Ascending aorta (tissue), 2 donors: ENCODE measurements around the gene BRPF1. TPM values are rescaled to one million over a fixed set of nuclear protein-coding genes. Genes with fewer than 3 reads are reported as not detected.

Experiments used
- DNase-seq, 2 donors: peaks; one replicate each; pipeline ENCODE4 v3.0.0-alpha.2; 2019; ENCODE audit warnings: low spot score in 2 of 2
- H3K27ac ChIP-seq, 2 donors: fragments of 200-600 bp; sonication (generic); one replicate each; pipeline ENCODE4 v1.5.1; 2016 to 2017; ENCODE audit warnings: mild to moderate bottlenecking in 1 of 2
- H3K27me3 ChIP-seq: fragments of 200-600 bp; sonication (generic); one replicate; pipeline ENCODE4 v1.5.1; 2017
- H3K36me3 ChIP-seq, 2 donors: fragments of 200-600 bp; sonication (generic); one replicate each; pipeline ENCODE4 v1.5.1; 2016
- H3K4me1 ChIP-seq, 2 donors: fragments of 200-600 bp; sonication (generic); one replicate each; pipeline ENCODE4 v1.5.1; 2016 to 2017; ENCODE audit warnings: mild to moderate bottlenecking in 1 of 2
- H3K4me3 ChIP-seq, 2 donors: fragments of 200-600 bp; sonication (generic); one replicate each; pipeline ENCODE4 v1.5.1; 2016 to 2017; ENCODE audit warnings: mild to moderate bottlenecking in 1 of 2
- H3K9me3 ChIP-seq, 2 donors: fragments of 200-600 bp; sonication (generic); one replicate each; pipeline ENCODE4 v1.5.1; 2016
- CTCF ChIP-seq, 3 experiments: fragments of 200-600 bp in 2 of 3; fragments of 450-650 bp in 1 of 3; sonication (generic) in 2 of 3; IDR thresholded peaks; one replicate each; pipeline ENCODE4 v1.5.1; 2016 to 2019; ENCODE audit warnings: antibody characterized with exemption in 3 of 3, mild to moderate bottlenecking in 1 of 3, moderate library complexity in 1 of 3
- intact Hi-C: fragments of 100-400 bp; cut with DNase I; formaldehyde crosslinking; loops from one replicate; pipeline ENCODE4 v1.15.1; 2023
- total RNA-seq: library from RNA; depleted of rRNA; stranded (reverse); fragments of >200 nt; gene quantifications from one replicate; pipeline ENCODE4 v1.1.0, GENCODE V29; 2016

Gene BRPF1
- total RNA-seq, 1 donor from 2014 or later = 18.6 TPM

DNA sequence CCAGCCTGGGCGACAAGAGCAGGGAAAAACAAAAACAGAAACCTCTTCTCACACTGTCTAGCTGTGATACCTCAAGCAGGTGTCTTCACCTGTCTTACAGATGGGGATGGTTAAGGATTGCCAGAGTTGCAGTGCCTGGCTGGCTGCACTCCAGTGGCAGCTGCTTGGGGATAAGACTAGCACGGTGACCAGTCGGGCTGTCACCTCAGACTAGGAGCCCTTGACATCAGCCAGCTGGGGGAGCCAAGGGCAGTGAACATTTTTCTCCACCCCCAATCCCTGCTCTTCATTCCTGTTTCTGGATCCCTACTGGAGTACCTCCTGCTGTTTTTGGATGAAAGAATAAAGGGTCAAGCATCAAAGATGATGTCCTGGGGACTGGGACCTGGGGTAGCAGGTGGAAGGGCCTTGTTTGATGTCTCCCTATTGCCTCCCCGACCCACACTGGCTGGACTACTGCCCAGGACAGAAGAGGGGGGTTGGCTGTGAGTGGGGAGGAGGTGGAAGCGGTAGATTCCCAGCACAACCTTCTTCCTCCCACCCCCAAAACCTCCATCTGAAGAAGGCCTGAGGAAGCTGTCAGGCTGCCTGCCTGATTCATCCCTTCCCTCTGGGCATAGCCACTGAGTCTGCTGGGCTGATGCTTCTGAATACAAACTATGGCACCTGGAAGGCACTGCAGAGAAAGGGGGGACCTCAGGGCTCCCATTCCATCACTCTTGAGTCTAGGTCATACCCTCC, 34.9 kb upstream of the BRPF1 start:
- H3K36me3 ChIP-seq = peaks cover 55 to 98% of the 10 kb centered on the region in 2 donors
- intact Hi-C loops = no loop called here

DNA sequence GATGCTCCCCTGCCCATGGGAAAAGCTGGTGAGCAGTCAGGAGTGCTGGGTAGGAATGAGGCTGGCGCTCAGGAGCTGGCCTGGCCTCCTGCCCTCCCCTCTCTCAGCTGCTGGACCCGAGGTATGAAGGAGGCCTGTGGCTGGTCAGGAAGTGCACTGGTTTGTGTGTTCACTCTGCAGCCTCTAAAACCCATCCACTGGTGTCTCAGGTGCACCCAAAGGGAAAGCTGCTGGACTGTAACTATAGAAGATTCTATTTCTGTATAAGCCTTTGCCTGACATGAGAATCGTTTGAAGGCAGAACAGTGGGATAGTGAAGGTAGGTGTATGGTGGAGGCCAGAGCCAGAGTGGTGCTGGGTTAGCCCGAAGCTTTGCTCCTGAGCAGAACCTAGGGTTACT, 33.6 kb upstream of the BRPF1 start:
- no peak for TF ChIP-seq CTCF (IDR thresholded peaks at IDR 0.05)
- H3K27me3 ChIP-seq = no peaks in the 10 kb centered on the region
- H3K4me3 ChIP-seq = no peak overlapping the region
- no peak for DNase-seq
- no peaks in the 10 kb centered on the region for H3K4me1 ChIP-seq
- no peaks in the 10 kb centered on the region for H3K9me3 ChIP-seq
- intact Hi-C loops = no loop called here
- H3K27ac ChIP-seq = no peak overlapping the region
- peaks cover 50 to 98% of the 10 kb centered on the region in 2 donors for H3K36me3 ChIP-seq

More for the DNA sequence above, 34.9 kb upstream of the BRPF1 start:
- no peaks in the 10 kb centered on the region for H3K4me1 ChIP-seq
- no peaks in the 10 kb centered on the region for H3K27me3 ChIP-seq
- no peak overlapping the region for H3K27ac ChIP-seq
- TF ChIP-seq CTCF (IDR thresholded peaks at IDR 0.05) = no peak
- H3K4me3 ChIP-seq = no peak overlapping the region
- no peaks in the 10 kb centered on the region for H3K9me3 ChIP-seq
- DNase-seq = no peak

- Histone ChIP-seq H3K27me3 (no peaks in the 10 kb centered on the region), H3K36me3 (peaks cover 46 to 97% of the 10 kb centered on the region in 2 donors)
Measured at GRCh38 chr3:9698293-9698692, 33.2 kb upstream of the BRPF1 start.

GRCh38 chr3:9700536-9700935, 31.0 kb upstream of the BRPF1 start:
- Histone ChIP-seq H3K36me3 (peaks cover 30 to 75% of the 10 kb centered on the region in 2 donors), H3K27ac (no peak overlapping the region), H3K4me1 (peaks cover 0 to 9% of the 10 kb centered on the region in 2 donors), H3K27me3 (peaks cover 3% of the 10 kb centered on the region), H3K9me3 (no peaks in the 10 kb centered on the region), H3K4me3 (no peak overlapping the region)
- TF ChIP-seq CTCF (IDR thresholded peaks at IDR 0.05) = no peak
- intact Hi-C loops = no loop called here
- DNase-seq = no peak

More at GRCh38 chr3:9698293-9698692, 33.2 kb upstream of the BRPF1 start:
- TF ChIP-seq CTCF (IDR thresholded peaks at IDR 0.05) = no peak
- Histone ChIP-seq H3K4me3 (no peak overlapping the region), H3K4me1 (no peaks in the 10 kb centered on the region), H3K9me3 (no peaks in the 10 kb centered on the region), H3K27ac (no peak overlapping the region)
- DNase-seq = no peak
- intact Hi-C loops = no loop called here

- peaks cover 29 to 70% of the 10 kb centered on the region in 2 donors for H3K36me3 ChIP-seq
- intact Hi-C loops = no loop called here
- no peak for DNase-seq
Measured at GRCh38 chr3:9701006-9701405, 30.5 kb upstream of the BRPF1 start.

More at GRCh38 chr3:9701006-9701405, 30.5 kb upstream of the BRPF1 start:
- TF ChIP-seq CTCF (IDR thresholded peaks at IDR 0.05) = no peak
- no peak overlapping the region for H3K27ac ChIP-seq
- peaks cover 0 to 9% of the 10 kb centered on the region in 2 donors for H3K4me1 ChIP-seq
- H3K27me3 ChIP-seq = peaks cover 3% of the 10 kb centered on the region
- H3K4me3 ChIP-seq = no peak overlapping the region
- H3K9me3 ChIP-seq = no peaks in the 10 kb centered on the region
